Keratinocyte (primary cell): ENCODE data around the gene CLDN9. TPM values are rescaled to one million over a fixed set of nuclear protein-coding genes. Genes with fewer than 3 reads are reported as not detected.

Experiments used
- DNase-seq: peaks from one replicate; pipeline ENCODE4 v3.0.0-alpha.2; 2011; ENCODE audit warnings: low read depth, missing footprints, low spot score
- FAIRE-seq: peaks from 2 replicates; lab custom pipeline; 2011; peaks lifted over from hg19 to GRCh38; lab: Jason Lieb, UNC
- H2AFZ ChIP-seq: 2 replicates; pipeline ENCODE4 v1.6.0; 2012; ENCODE audit warnings: low read length, control low read depth, inconsistent platforms; ENCODE audit not compliant: control insufficient read depth
- H3K27ac ChIP-seq: 2 replicates; pipeline ENCODE4 v1.5.1; 2011; ENCODE audit warnings: low read length; ENCODE audit not compliant: control insufficient read depth, insufficient read depth
- H3K27me3 ChIP-seq: 3 replicates; pipeline ENCODE4 v1.6.0; 2011; ENCODE audit warnings: low read length; ENCODE audit not compliant: control insufficient read depth, insufficient read depth; ENCODE audit errors: extremely low read depth
- H3K36me3 ChIP-seq, 2 experiments: 2 replicates in 1 of 2; 3 replicates in 1 of 2; pipeline ENCODE4 v1.5.1; 2011; ENCODE audit warnings: low read length in 2 of 2, mild to moderate bottlenecking in 1 of 2; ENCODE audit not compliant: control insufficient read depth in 2 of 2, insufficient read depth in 2 of 2; ENCODE audit errors: extremely low read depth in 1 of 2
- H3K4me1 ChIP-seq: 3 replicates; pipeline ENCODE4 v1.5.1; 2011; ENCODE audit warnings: low read length; ENCODE audit not compliant: control insufficient read depth, insufficient read depth; ENCODE audit errors: extremely low read depth
- H3K4me2 ChIP-seq: 3 replicates; pipeline ENCODE4 v1.6.0; 2011; ENCODE audit warnings: low read depth, low read length; ENCODE audit not compliant: control insufficient read depth, insufficient read depth; ENCODE audit errors: extremely low read depth
- H3K4me3 ChIP-seq, 3 experiments: fragments of 200-600 bp in 1 of 3; sonication (generic) in 1 of 3; 2 replicates in 2 of 3; 3 replicates in 1 of 3; pipeline ENCODE4 v1.5.1; 2011 to 2016; ENCODE audit warnings: low read length in 3 of 3, mild to moderate bottlenecking in 3 of 3, control low read depth in 2 of 3, inconsistent platforms in 1 of 3, low read depth in 1 of 3, mixed read lengths in 1 of 3, mixed run types in 1 of 3, moderate library complexity in 1 of 3; ENCODE audit not compliant: control insufficient read depth in 2 of 3, insufficient read depth in 2 of 3; ENCODE audit errors: extremely low read depth in 1 of 3
- H3K79me2 ChIP-seq: 2 replicates; pipeline ENCODE4 v1.6.0; 2012; ENCODE audit warnings: low read length; ENCODE audit not compliant: control insufficient read depth, insufficient read depth
- H3K9ac ChIP-seq: 3 replicates; pipeline ENCODE4 v1.6.0; 2011; ENCODE audit warnings: low read length; ENCODE audit not compliant: control insufficient read depth, insufficient read depth; ENCODE audit errors: extremely low read depth
- H3K9me1 ChIP-seq: 3 replicates; pipeline ENCODE4 v1.6.0; 2011; ENCODE audit warnings: low read length; ENCODE audit not compliant: control insufficient read depth, insufficient read depth; ENCODE audit errors: extremely low read depth
- H3K9me3 ChIP-seq: 2 replicates; pipeline ENCODE4 v1.5.1; 2012; ENCODE audit warnings: low read depth, low read length; ENCODE audit not compliant: control insufficient read depth
- H4K20me1 ChIP-seq: 3 replicates; pipeline ENCODE4 v1.6.0; 2011; ENCODE audit warnings: low read length; ENCODE audit not compliant: control insufficient read depth, insufficient read depth; ENCODE audit errors: extremely low read depth
- CTCF ChIP-seq, 3 experiments: IDR thresholded peaks in 1 of 3; conservative IDR thresholded peaks in 1 of 3; optimal IDR thresholded peaks in 1 of 3; 2 replicates in 2 of 3; 3 replicates in 1 of 3; pipeline versions ENCODE3 to v1.5.1; 2011; ENCODE audit warnings: low read length in 3 of 3, mild to moderate bottlenecking in 3 of 3, moderate library complexity in 2 of 3, control low read depth in 1 of 3, inconsistent platforms in 1 of 3; ENCODE audit not compliant: insufficient read depth in 2 of 3; ENCODE audit errors: extremely low read depth in 1 of 3
- EZH2 ChIP-seq: IDR thresholded peaks from one replicate; pipeline ENCODE4 v1.6.1; 2012; ENCODE audit warnings: inconsistent platforms, mild to moderate bottlenecking, low read length, moderate library complexity
- dilution Hi-C: fragments of 300-500 bp; cut with MboI; formaldehyde crosslinking; loops from one replicate; pipeline ENCODE4 v1.7.0; 2020; ENCODE audit warnings: low sequenced_read_pairs; ENCODE audit not compliant: extremely low pct_ligation_motif_present
- polyA plus RNA-seq, 5 experiments: library from polyadenylated mRNA; depleted of rRNA in 3 of 5; stranded (reverse) in 3 of 5; stranded (forward) in 1 of 5; unstranded in 1 of 5; fragments of >200 nt; gene quantifications; 1 replicate in 1 of 5; 2 replicates in 3 of 5; 3 replicates in 1 of 5; pipeline versions ENCODE4 v1.2.1 to v1.2.3, GENCODE V29; 2011 to 2012; ENCODE audit warnings: missing spikeins in 2 of 5, low read depth in 1 of 5, low replicate concordance in 1 of 5

CLDN9 gene
- polyA plus RNA-seq, 1 donor (not counting 4 experiments of a cell fraction or from before 2014, with no cell fraction given), result not detected

DNA sequence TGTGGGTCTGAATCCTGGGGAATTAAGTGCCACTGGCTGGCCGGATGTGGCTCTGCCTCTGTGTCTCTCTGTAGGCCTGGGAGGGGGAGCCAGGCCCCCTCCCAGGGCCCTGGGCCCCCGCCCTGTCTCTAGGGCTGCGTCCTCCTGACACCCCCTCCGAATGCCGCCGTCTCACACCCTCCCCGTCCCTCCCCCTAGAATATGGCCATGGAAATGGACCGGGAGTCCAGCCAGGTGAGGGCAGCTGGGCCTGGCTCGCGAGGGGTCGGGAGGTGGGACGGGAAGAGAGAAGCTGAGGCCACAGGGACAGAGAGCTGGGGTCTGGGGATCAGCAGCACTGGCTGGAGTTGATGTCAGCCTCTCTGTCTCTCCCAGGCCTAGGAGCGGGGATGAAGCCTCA is 16.4 kb upstream of the CLDN9 start:
- DNase-seq (no peak), FAIRE-seq (no peak)
- Histone ChIP-seq H3K4me1 (peaks cover 36% of the 10 kb centered on the region), H3K27ac (no peak overlapping the region), H3K79me2 (no peaks in the 10 kb centered on the region), H3K36me3 (no peaks in the 10 kb centered on the region), H3K4me3 (no peak overlapping the region), H3K4me2 (no peak overlapping the region), H3K9ac (no peak overlapping the region), H3K9me3 (no peaks in the 10 kb centered on the region), H4K20me1 (no peaks in the 10 kb centered on the region), H2AFZ (no peak overlapping the region), H3K9me1 (no peaks in the 10 kb centered on the region), H3K27me3 (no peaks in the 10 kb centered on the region)
- TF ChIP-seq CTCF (optimal IDR thresholded peaks at IDR 0.05 in 1 of 3, IDR thresholded peaks at IDR 0.05 in 1 of 3, conservative IDR thresholded peaks at IDR 0.05 in 1 of 3; ENCODE audit: extremely low read depth in 1 of 3, insufficient read depth in 2 of 3, low read length in 3 of 3) (no peak), EZH2 (no peak)
- dilution Hi-C loops, result no loop called here

- dilution Hi-C loops, result no loop called here
Observed at GRCh38 chr16:2999929-3000328, 12.8 kb upstream of the CLDN9 start.

More at GRCh38 chr16:2999929-3000328, 12.8 kb upstream of the CLDN9 start:
- DNase-seq (no peak), FAIRE-seq (no peak)
- Histone ChIP-seq H3K9me1 (no peaks in the 10 kb centered on the region), H2AFZ (no peak overlapping the region), H3K27ac (no peak overlapping the region), H3K4me2 (no peak overlapping the region), H3K79me2 (no peaks in the 10 kb centered on the region), H3K9me3 (no peaks in the 10 kb centered on the region), H3K36me3 (no peaks in the 10 kb centered on the region), H4K20me1 (no peaks in the 10 kb centered on the region), H3K9ac (no peak overlapping the region), H3K4me3 (no peak overlapping the region), H3K27me3 (no peaks in the 10 kb centered on the region), H3K4me1 (peaks cover 10% of the 10 kb centered on the region)
- no peak for TF ChIP-seq CTCF (optimal IDR thresholded peaks at IDR 0.05 in 1 of 3, IDR thresholded peaks at IDR 0.05 in 1 of 3, conservative IDR thresholded peaks at IDR 0.05 in 1 of 3; ENCODE audit: extremely low read depth in 1 of 3, insufficient read depth in 2 of 3, low read length in 3 of 3)
- no peak for TF ChIP-seq EZH2
